Kidney (tissue), 14 donors: ENCODE data around the gene ADSS2. TPM values are rescaled to one million over a fixed set of nuclear protein-coding genes. Genes with fewer than 3 reads are reported as not detected.

ENCODE experiments used
- DNase-seq, 5 donors: peaks; one replicate each; pipeline ENCODE4 v3.0.0-alpha.2; 2013 to 2020
- FAIRE-seq: peaks from 2 replicates; lab custom pipeline; 2012; peaks lifted over from hg19 to GRCh38; lab: Jason Lieb, UNC
- H3K27ac ChIP-seq, 2 donors: one replicate each; pipeline ENCODE4 v1.7.0; 2013; ENCODE audit warnings: low read depth in 2 of 2, low read length in 2 of 2, inconsistent platforms in 1 of 2
- H3K27me3 ChIP-seq: one replicate; pipeline ENCODE4 v1.7.1; 2013; ENCODE audit warnings: low read length, inconsistent platforms; ENCODE audit not compliant: control insufficient read depth, insufficient read depth
- H3K36me3 ChIP-seq, 3 donors: one replicate each; pipeline versions ENCODE4 v1.7.0 to v1.7.1; 2013; ENCODE audit warnings: low read length in 3 of 3, control low read depth in 1 of 3, inconsistent platforms in 1 of 3; ENCODE audit not compliant: insufficient read depth in 3 of 3, control insufficient read depth in 2 of 3
- H3K4me1 ChIP-seq, 3 donors: one replicate each; pipeline versions ENCODE4 v1.7.0 to v1.7.1; 2013; ENCODE audit warnings: low read length in 3 of 3, inconsistent platforms in 1 of 3, low read depth in 1 of 3; ENCODE audit not compliant: control insufficient read depth in 2 of 3, insufficient read depth in 2 of 3
- H3K4me3 ChIP-seq, 3 donors: one replicate each; pipeline versions ENCODE4 v1.7.0 to v1.8.1; 2013; ENCODE audit warnings: low read length in 3 of 3, control low read depth in 1 of 3, inconsistent platforms in 1 of 3
- H3K9ac ChIP-seq, 3 donors: one replicate each; pipeline versions ENCODE4 v1.7.0 to v1.7.1; 2013; ENCODE audit warnings: low read length in 3 of 3, control low read depth in 1 of 3, inconsistent platforms in 1 of 3
- H3K9me3 ChIP-seq, 3 donors: one replicate each; pipeline versions ENCODE4 v1.7.0 to v1.7.1; 2013; ENCODE audit warnings: low read length in 3 of 3, control low read depth in 1 of 3, inconsistent platforms in 1 of 3; ENCODE audit not compliant: control insufficient read depth in 2 of 3, insufficient read depth in 1 of 3
- CTCF ChIP-seq: IDR thresholded peaks from 3 replicates; pipeline ENCODE4 v1.5.1; 2012; ENCODE audit warnings: mild to moderate bottlenecking, moderate library complexity, borderline replicate concordance; ENCODE audit not compliant: insufficient read depth; ENCODE audit errors: extremely low read depth
- intact Hi-C: fragments of 100-400 bp; cut with DNase I; formaldehyde crosslinking; loops from one replicate; pipeline ENCODE4 v1.11.1; 2022
- polyA plus RNA-seq: library from polyadenylated mRNA; stranded (reverse); fragments of 350-450 nt; fragmentation: Illumina TruSeq; extraction: RNeasy Lipid Tissue Mini Kit (QIAGEN cat#74804); gene quantifications from one replicate; pipeline ENCODE4 v1.2.3, GENCODE V29; 2014; ENCODE audit warnings: low read depth, low replicate concordance; ENCODE audit not compliant: insufficient read depth
- total RNA-seq: library from RNA; stranded (reverse); fragmentation: NEBNext Ultra II Directional; extraction: Animal tissue kit (Norgen Biotek cat#: 25700); gene quantifications from one replicate; pipeline ENCODE4 v1.2.1, GENCODE V29; 2021
- donor health status: control.
- donor health status: control.
- donor health status: control.
- donor health status: control.
- donor health status: control.
- donor health status: DM: yes; HTN: yes; CAD: no.
- donor health status: Normal renal cell carcinoma (clear cell type).

ADSS2 gene
- total and polyA plus RNA-seq, 2 donors from 2014 or later, result 19.7 to 50.3 TPM

- no peak overlapping the region for H3K9ac ChIP-seq
- H3K4me1 ChIP-seq, result peaks cover 0 to 8% (median 0%) of the 10 kb centered on the region in 3 donors
- no peak for DNase-seq
- H3K9me3 ChIP-seq, result no peaks in the 10 kb centered on the region
- H3K27ac ChIP-seq, result no peak overlapping the region
- no peak overlapping the region for H3K4me3 ChIP-seq
- TF ChIP-seq CTCF, result no peak
- no peak for FAIRE-seq
- no peaks in the 10 kb centered on the region for H3K36me3 ChIP-seq
- H3K27me3 ChIP-seq, result no peaks in the 10 kb centered on the region
- intact Hi-C loops, result no loop called here
These were observed 64.3 kb downstream of the ADSS2 start for GRCh38 chr1:244387415-244387814.

- Histone ChIP-seq H3K9me3 (no peaks in the 10 kb centered on the region), H3K27me3 (no peaks in the 10 kb centered on the region), H3K4me1 (peaks cover 0 to 3% (median 0%) of the 10 kb centered on the region in 3 donors), H3K36me3 (no peaks in the 10 kb centered on the region), H3K27ac (no peak overlapping the region), H3K4me3 (no peak overlapping the region), H3K9ac (no peak overlapping the region)
- intact Hi-C loops, result no loop called here
- FAIRE-seq, result no peak
- no peak for TF ChIP-seq CTCF
- no peak for DNase-seq
These were observed 65.1 kb downstream of the ADSS2 start for GRCh38 chr1:244386595-244386994.

GRCh38 chr1:244384066-244384465 is 67.6 kb downstream of the ADSS2 start:
- Histone ChIP-seq H3K27ac (no peak overlapping the region), H3K36me3 (no peaks in the 10 kb centered on the region), H3K4me1 (no peaks in the 10 kb centered on the region), H3K27me3 (no peaks in the 10 kb centered on the region), H3K9me3 (no peaks in the 10 kb centered on the region), H3K9ac (no peak overlapping the region), H3K4me3 (no peak overlapping the region)
- no peak for TF ChIP-seq CTCF
- intact Hi-C loops, result no loop called here
- DNase-seq (no peak), FAIRE-seq (no peak)

GRCh38 chr1:244383278-244383884 is 68.3 kb downstream of the ADSS2 start:
- intact Hi-C loops, result no loop called here
- H3K4me3 ChIP-seq, result no peak overlapping the region
- no peak for TF ChIP-seq CTCF
- H3K27me3 ChIP-seq, result no peaks in the 10 kb centered on the region
- no peak for DNase-seq
- no peaks in the 10 kb centered on the region for H3K9me3 ChIP-seq
- H3K36me3 ChIP-seq, result no peaks in the 10 kb centered on the region
- no peak overlapping the region for H3K9ac ChIP-seq
- H3K27ac ChIP-seq, result no peak overlapping the region
- FAIRE-seq, result no peak
- no peaks in the 10 kb centered on the region for H3K4me1 ChIP-seq
